DOHH2 (cell line): ENCODE data around the gene ZNF385D.

Source experiments
- H3F3A ChIP-seq: fragments of 200-600 bp; sonication (generic), shearing (Covaris generic); 2 replicates; pipeline ENCODE4 v1.6.0; 2016; ENCODE audit warnings: antibody characterized with exemption, mild to moderate bottlenecking; ENCODE audit not compliant: control insufficient read depth, insufficient read depth
- H3K27ac ChIP-seq: fragments of 200-600 bp; sonication (generic); 2 replicates; pipeline ENCODE4 v1.5.1; 2014; ENCODE audit warnings: low read depth, mild to moderate bottlenecking, low read length, moderate library complexity
- H3K27me3 ChIP-seq: fragments of 200-600 bp; sonication (generic); 2 replicates; pipeline ENCODE4 v1.6.1; 2014; ENCODE audit warnings: mild to moderate bottlenecking, low read length, mixed read lengths; ENCODE audit not compliant: control insufficient read depth
- H3K36me3 ChIP-seq: fragments of 200-600 bp; sonication (generic); 2 replicates; pipeline ENCODE4 v1.6.1; 2014; ENCODE audit warnings: mild to moderate bottlenecking, low read length, moderate library complexity, mixed read lengths; ENCODE audit not compliant: control insufficient read depth
- H3K4me1 ChIP-seq: fragments of 200-600 bp; sonication (generic); 2 replicates; pipeline ENCODE4 v1.6.1; 2014; ENCODE audit warnings: mild to moderate bottlenecking, low read length, mixed read lengths; ENCODE audit not compliant: control insufficient read depth
- H3K4me2 ChIP-seq: fragments of 200-600 bp; sonication (generic); 2 replicates; pipeline ENCODE4 v1.6.0; 2014; ENCODE audit warnings: mild to moderate bottlenecking, low read length, moderate library complexity
- H3K4me3 ChIP-seq: fragments of 200-600 bp; sonication (generic); 2 replicates; pipeline ENCODE4 v1.5.1; 2014; ENCODE audit warnings: mild to moderate bottlenecking, low read length, mixed read lengths
- H3K79me2 ChIP-seq: fragments of 200-600 bp; sonication (generic); 2 replicates; pipeline ENCODE4 v1.6.1; 2014; ENCODE audit warnings: mild to moderate bottlenecking, low read length, mixed read lengths; ENCODE audit not compliant: control insufficient read depth
- H3K9me2 ChIP-seq: fragments of 200-600 bp; sonication (generic); replicated peaks from 2 replicates; pipeline ENCODE4 v1.6.1; 2014; ENCODE audit warnings: mild to moderate bottlenecking, low read length, mixed read lengths; ENCODE audit not compliant: control insufficient read depth
- H3K9me3 ChIP-seq: fragments of 200-600 bp; sonication (generic); 2 replicates; pipeline ENCODE4 v1.6.1; 2014; ENCODE audit warnings: antibody characterized with exemption, low read length, mixed read lengths; ENCODE audit not compliant: control insufficient read depth, insufficient read depth
- H4K20me1 ChIP-seq: fragments of 200-600 bp; sonication (generic); 2 replicates; pipeline ENCODE4 v1.6.0; 2014; ENCODE audit warnings: low read depth, mild to moderate bottlenecking, antibody characterized with exemption, low read length, moderate library complexity; ENCODE audit not compliant: control insufficient read depth, insufficient read depth
- CTCF ChIP-seq: fragments of 200-600 bp; sonication (generic); IDR thresholded peaks from one replicate; pipeline ENCODE4 v1.5.1; 2014; ENCODE audit warnings: antibody characterized with exemption, mild to moderate bottlenecking, low read depth, low read length; ENCODE audit not compliant: poor library complexity, severe bottlenecking
- EZH2phosphoT487 ChIP-seq: fragments of 200-600 bp; sonication (generic); IDR thresholded peaks from 2 replicates; pipeline ENCODE4 v1.6.1; 2017; ENCODE audit warnings: borderline replicate concordance, mild to moderate bottlenecking, antibody characterized with exemption, low read length, moderate library complexity, mixed read lengths

Gene ZNF385D

DNA sequence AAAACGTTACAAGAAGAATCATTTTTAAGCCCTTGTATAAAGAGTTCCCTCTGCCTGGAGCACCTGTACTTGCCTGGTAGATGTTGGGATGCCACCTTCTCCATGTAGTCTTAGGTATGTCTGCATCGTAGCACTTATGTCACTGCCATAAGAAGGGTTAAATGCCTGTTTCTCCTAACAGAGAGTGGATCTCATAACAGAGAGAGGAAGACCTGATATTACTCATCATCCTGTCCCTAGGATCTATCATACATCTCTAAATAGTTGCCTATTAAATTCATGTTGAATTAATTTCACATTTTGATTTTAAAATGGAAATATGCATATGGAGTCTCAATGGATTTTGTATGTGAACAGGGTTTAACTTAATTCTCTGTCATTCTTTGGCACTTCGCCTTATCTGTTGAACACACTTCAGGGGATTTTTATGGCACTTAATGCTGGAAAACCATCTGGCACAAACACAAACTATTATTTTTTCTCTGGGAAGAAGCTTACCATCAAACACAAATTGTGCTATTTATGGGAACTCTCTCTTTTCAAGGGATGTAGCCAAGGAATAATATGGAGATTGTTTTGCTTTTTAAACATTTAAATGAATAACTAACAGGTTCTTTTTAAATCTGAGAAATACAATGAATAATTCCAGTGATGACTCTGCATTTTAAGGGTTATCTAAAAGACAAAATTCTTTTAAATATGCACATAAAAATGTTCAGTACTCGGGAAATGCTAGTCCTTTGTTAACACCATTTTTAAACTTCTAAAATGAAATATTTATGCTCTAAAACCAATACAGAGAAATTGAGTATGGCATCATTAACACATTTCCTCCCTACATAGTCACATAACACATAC, 230.7 kb downstream of the ZNF385D start:
- no peak overlapping the region for H3K4me2 ChIP-seq
- no peaks in the 10 kb centered on the region for H3K79me2 ChIP-seq
- no peak overlapping the region for H3K27ac ChIP-seq
- no peaks in the 10 kb centered on the region for H3K4me1 ChIP-seq
- no peaks in the 10 kb centered on the region for H3K27me3 ChIP-seq
- no peak overlapping the region for H3K4me3 ChIP-seq
- TF ChIP-seq CTCF = no peak
- TF ChIP-seq EZH2phosphoT487 = no peak
- no peaks in the 10 kb centered on the region for H4K20me1 ChIP-seq
- H3K9me3 ChIP-seq = no peaks in the 10 kb centered on the region
- H3K9me2 ChIP-seq = no peaks in the 10 kb centered on the region; the same call in 1 of the 2 replicates
- H3K36me3 ChIP-seq = no peaks in the 10 kb centered on the region
- H3F3A ChIP-seq = no peaks in the 10 kb centered on the region

- Histone ChIP-seq H3F3A (no peaks in the 10 kb centered on the region), H3K4me3 (no peak overlapping the region), H3K27me3 (no peaks in the 10 kb centered on the region), H3K4me1 (no peaks in the 10 kb centered on the region), H3K4me2 (no peak overlapping the region), H3K9me3 (no peaks in the 10 kb centered on the region), H3K9me2 (no peaks in the 10 kb centered on the region; the same call in none of the 2 replicates), H3K79me2 (no peaks in the 10 kb centered on the region), H3K36me3 (no peaks in the 10 kb centered on the region), H3K27ac (no peak overlapping the region), H4K20me1 (no peaks in the 10 kb centered on the region)
- TF ChIP-seq CTCF = no peak
- no peak for TF ChIP-seq EZH2phosphoT487
Measured at GRCh38 chr3:21517184-21517583, 233.8 kb downstream of the ZNF385D start.

GRCh38 chr3:21515417-21515816, 235.6 kb downstream of the ZNF385D start:
- no peak overlapping the region for H3K4me3 ChIP-seq
- no peaks in the 10 kb centered on the region for H4K20me1 ChIP-seq
- no peaks in the 10 kb centered on the region for H3K27me3 ChIP-seq
- no peaks in the 10 kb centered on the region for H3K4me1 ChIP-seq
- no peaks in the 10 kb centered on the region for H3K79me2 ChIP-seq
- H3K9me3 ChIP-seq = no peaks in the 10 kb centered on the region
- no peak overlapping the region for H3K4me2 ChIP-seq
- H3K27ac ChIP-seq = no peak overlapping the region
- TF ChIP-seq CTCF = no peak
- no peaks in the 10 kb centered on the region; the same call in none of the 2 replicates for H3K9me2 ChIP-seq
- no peaks in the 10 kb centered on the region for H3F3A ChIP-seq
- no peaks in the 10 kb centered on the region for H3K36me3 ChIP-seq
